ENCODE measurements around the gene LYPD5. TPM values are rescaled to one million over a fixed set of nuclear protein-coding genes. Genes with fewer than 3 reads are reported as not detected.

LYPD5 gene
- polyA plus RNA-seq, 1 donor from 2014 or later, result not detected

GRCh38 chr19:43759515-43759914, 42.7 kb downstream of the LYPD5 start:
- no peaks in the 10 kb centered on the region for H3K79me2 ChIP-seq (replicated peaks; ENCODE audit: insufficient read depth, low read length)
- no peaks in the 10 kb centered on the region for H4K20me1 ChIP-seq (ENCODE audit: insufficient read depth)
- no peaks in the 10 kb centered on the region for H3K9me3 ChIP-seq (ENCODE audit: low read length)
- H3K36me3 ChIP-seq (ENCODE audit: insufficient read depth, low read length), result no peaks in the 10 kb centered on the region
- no peaks in the 10 kb centered on the region for H3K27me3 ChIP-seq (ENCODE audit: insufficient read depth, low read depth, low read length)
- no peak overlapping the region for H3K27ac ChIP-seq (ENCODE audit: low read length)
- TF ChIP-seq POLR2AphosphoS5 (IDR thresholded peaks at IDR 0.05) (no peak), EZH2 (IDR thresholded peaks at IDR 0.05; ENCODE audit: borderline replicate concordance, insufficient read depth, low read length, poor library complexity, severe bottlenecking) (no peak), CTCF (IDR thresholded peaks at IDR 0.05; ENCODE audit: poor library complexity, severe bottlenecking) (no peak), SMC3 (conservative IDR thresholded peaks at IDR 0.05; ENCODE audit: poor library complexity) (no peak), TAF1 (IDR thresholded peaks at IDR 0.05; ENCODE audit: low read depth) (no peak), EP300 (conservative IDR thresholded peaks at IDR 0.05; ENCODE audit: poor library complexity, severe bottlenecking) (no peak), REST (IDR thresholded peaks at IDR 0.05; ENCODE audit: borderline replicate concordance) (no peak), MXI1 (conservative IDR thresholded peaks at IDR 0.05; ENCODE audit: poor library complexity, severe bottlenecking) (no peak), RAD21 (conservative IDR thresholded peaks at IDR 0.05) (no peak)
- H3K4me3 ChIP-seq (ENCODE audit: low read length), result no peak overlapping the region
- H3K4me2 ChIP-seq (ENCODE audit: low read length), result no peak overlapping the region
- H2AFZ ChIP-seq (ENCODE audit: low read depth, low read length), result no peak overlapping the region
- no peaks in the 10 kb centered on the region for H3K9me2 ChIP-seq (ENCODE audit: insufficient read depth, low read length)
- H3F3A ChIP-seq (ENCODE audit: insufficient read depth, low read length, poor library complexity, severe bottlenecking), result no peaks in the 10 kb centered on the region
- no peak overlapping the region for H3K9ac ChIP-seq (ENCODE audit: low read length)

GRCh38 chr19:43755256-43755801, 46.9 kb downstream of the LYPD5 start:
- Histone ChIP-seq H3F3A (ENCODE audit: insufficient read depth, low read length, poor library complexity, severe bottlenecking) (no peaks in the 10 kb centered on the region), H3K9me2 (ENCODE audit: insufficient read depth, low read length) (no peaks in the 10 kb centered on the region), H3K4me3 (ENCODE audit: low read length) (peak overlapping the region; percentile 90), H3K4me2 (ENCODE audit: low read length) (peak overlapping the region; percentile 81), H2AFZ (ENCODE audit: low read depth, low read length) (peak overlapping the region; percentile 86), H4K20me1 (ENCODE audit: insufficient read depth) (no peaks in the 10 kb centered on the region), H3K9me3 (ENCODE audit: low read length) (no peaks in the 10 kb centered on the region), H3K36me3 (ENCODE audit: insufficient read depth, low read length) (no peaks in the 10 kb centered on the region), H3K9ac (ENCODE audit: low read length) (peak overlapping the region; percentile 96), H3K27ac (ENCODE audit: low read length) (peak overlapping the region; percentile 99), H3K27me3 (ENCODE audit: insufficient read depth, low read depth, low read length) (no peaks in the 10 kb centered on the region), H3K79me2 (replicated peaks; ENCODE audit: insufficient read depth, low read length) (peaks cover 22% of the 10 kb centered on the region)
- TF ChIP-seq REST (IDR thresholded peaks at IDR 0.05; ENCODE audit: borderline replicate concordance) (peak; percentile 0), CTCF (IDR thresholded peaks at IDR 0.05; ENCODE audit: poor library complexity, severe bottlenecking) (peak; percentile 7), EZH2 (IDR thresholded peaks at IDR 0.05; ENCODE audit: borderline replicate concordance, insufficient read depth, low read length, poor library complexity, severe bottlenecking) (no peak), MXI1 (conservative IDR thresholded peaks at IDR 0.05; ENCODE audit: poor library complexity, severe bottlenecking) (peak; percentile 68), RAD21 (conservative IDR thresholded peaks at IDR 0.05) (no peak), EP300 (conservative IDR thresholded peaks at IDR 0.05; ENCODE audit: poor library complexity, severe bottlenecking) (no peak), SMC3 (conservative IDR thresholded peaks at IDR 0.05; ENCODE audit: poor library complexity) (no peak), POLR2AphosphoS5 (IDR thresholded peaks at IDR 0.05) (no peak), TAF1 (IDR thresholded peaks at IDR 0.05; ENCODE audit: low read depth) (no peak)

Data from neural cell (in vitro differentiated cells).